ENCODE results near the gene RAPGEF4.

DNA sequence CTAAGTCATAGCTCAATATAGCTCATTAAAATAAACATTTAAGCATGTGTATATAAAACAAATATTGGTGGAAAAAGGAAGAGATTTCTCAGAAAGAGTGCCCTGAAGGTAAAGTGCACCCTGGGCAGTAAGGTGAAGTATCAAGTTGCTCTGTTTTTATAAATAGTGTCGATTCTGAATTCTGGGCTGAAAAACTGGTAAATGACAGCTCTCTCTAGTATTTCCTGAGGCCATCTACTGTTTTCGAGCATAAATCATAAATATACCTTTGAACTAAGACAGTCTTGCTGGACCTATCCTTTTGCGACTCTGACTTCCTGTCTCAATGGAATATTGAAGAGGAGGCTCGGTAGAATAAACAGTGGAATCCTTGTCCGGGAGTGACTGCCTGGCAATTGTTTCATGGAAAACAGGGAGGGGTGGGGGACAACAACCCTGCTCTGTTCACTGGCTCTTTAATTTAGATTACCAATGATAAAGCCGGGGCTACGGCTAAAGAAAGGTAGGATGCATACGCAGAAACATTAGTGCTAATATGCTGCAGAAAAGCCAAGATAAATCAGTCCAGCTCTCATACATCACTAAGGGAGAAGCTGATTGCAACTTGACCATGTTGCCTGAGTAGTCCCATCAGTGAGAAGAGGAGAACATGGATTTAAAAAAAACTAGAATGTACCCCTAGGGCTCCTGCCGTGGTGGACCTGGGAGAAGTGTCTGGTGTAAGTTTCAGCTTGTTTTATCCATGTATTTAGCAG is 124.1 kb downstream of the RAPGEF4 start:
- TF ChIP-seq, protein P1, sequence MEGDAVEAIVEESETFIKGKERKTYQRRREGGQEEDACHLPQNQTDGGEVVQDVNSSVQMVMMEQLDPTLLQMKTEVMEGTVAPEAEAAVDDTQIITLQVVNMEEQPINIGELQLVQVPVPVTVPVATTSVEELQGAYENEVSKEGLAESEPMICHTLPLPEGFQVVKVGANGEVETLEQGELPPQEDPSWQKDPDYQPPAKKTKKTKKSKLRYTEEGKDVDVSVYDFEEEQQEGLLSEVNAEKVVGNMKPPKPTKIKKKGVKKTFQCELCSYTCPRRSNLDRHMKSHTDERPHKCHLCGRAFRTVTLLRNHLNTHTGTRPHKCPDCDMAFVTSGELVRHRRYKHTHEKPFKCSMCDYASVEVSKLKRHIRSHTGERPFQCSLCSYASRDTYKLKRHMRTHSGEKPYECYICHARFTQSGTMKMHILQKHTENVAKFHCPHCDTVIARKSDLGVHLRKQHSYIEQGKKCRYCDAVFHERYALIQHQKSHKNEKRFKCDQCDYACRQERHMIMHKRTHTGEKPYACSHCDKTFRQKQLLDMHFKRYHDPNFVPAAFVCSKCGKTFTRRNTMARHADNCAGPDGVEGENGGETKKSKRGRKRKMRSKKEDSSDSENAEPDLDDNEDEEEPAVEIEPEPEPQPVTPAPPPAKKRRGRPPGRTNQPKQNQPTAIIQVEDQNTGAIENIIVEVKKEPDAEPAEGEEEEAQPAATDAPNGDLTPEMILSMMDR (IDR thresholded peaks at IDR 0.05), result no peak
- no peak for TF ChIP-seq POLR2A (IDR thresholded peaks at IDR 0.05)
